Hematopoietic multipotent progenitor cell treated with erythropoietin and hydrocortisone succinate and interleukin-3 and kit ligand, for 15 days (in vitro differentiated cells): ENCODE data around the gene MTMR12.
A peak's percentile ranks its signal among the peaks of the same experiment; 100 is the strongest.

ENCODE experiments used
- DNase-seq: peaks from one replicate; pipeline ENCODE4 v3.0.0-alpha.2; 2015; ENCODE audit warnings: low spot score

MTMR12 gene, protein sequence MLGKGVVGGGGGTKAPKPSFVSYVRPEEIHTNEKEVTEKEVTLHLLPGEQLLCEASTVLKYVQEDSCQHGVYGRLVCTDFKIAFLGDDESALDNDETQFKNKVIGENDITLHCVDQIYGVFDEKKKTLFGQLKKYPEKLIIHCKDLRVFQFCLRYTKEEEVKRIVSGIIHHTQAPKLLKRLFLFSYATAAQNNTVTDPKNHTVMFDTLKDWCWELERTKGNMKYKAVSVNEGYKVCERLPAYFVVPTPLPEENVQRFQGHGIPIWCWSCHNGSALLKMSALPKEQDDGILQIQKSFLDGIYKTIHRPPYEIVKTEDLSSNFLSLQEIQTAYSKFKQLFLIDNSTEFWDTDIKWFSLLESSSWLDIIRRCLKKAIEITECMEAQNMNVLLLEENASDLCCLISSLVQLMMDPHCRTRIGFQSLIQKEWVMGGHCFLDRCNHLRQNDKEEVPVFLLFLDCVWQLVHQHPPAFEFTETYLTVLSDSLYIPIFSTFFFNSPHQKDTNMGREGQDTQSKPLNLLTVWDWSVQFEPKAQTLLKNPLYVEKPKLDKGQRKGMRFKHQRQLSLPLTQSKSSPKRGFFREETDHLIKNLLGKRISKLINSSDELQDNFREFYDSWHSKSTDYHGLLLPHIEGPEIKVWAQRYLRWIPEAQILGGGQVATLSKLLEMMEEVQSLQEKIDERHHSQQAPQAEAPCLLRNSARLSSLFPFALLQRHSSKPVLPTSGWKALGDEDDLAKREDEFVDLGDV

GRCh38 chr5:32312595-32313332 lies at the start of gene MTMR12:
Gene MTMR12 (minus strand): TSS chr5:32312939. CDS start chr5:32312838, 101 bp downstream.
- peak; percentile 99 for DNase-seq

GRCh38 chr5:32362527-32362926 lies 49.8 kb upstream of the MTMR12 start:
- no peak for DNase-seq

GRCh38 chr5:32360906-32361305 lies 48.2 kb upstream of the MTMR12 start:
- DNase-seq: no peak

DNA sequence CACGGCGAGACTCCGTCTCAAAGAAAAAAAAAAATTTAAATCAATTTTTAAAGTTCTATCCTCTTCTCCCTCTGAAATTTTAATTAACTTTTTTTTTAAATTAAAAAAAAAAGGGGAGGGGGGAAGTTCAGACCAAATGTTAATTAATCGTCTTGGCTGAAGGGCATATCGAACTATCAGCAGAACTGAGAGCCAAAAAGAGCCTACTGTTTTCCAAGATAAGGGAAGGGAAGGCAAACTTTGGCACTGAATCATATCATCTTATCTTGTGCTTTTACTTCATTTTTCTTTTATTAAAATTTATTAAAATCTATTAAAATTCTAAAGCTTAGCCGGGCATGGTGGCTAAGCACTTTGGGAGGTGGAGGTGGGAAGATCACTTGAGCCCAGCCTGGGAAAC lies 45.9 kb upstream of the MTMR12 start:
- DNase-seq: peak; percentile 31

DNA sequence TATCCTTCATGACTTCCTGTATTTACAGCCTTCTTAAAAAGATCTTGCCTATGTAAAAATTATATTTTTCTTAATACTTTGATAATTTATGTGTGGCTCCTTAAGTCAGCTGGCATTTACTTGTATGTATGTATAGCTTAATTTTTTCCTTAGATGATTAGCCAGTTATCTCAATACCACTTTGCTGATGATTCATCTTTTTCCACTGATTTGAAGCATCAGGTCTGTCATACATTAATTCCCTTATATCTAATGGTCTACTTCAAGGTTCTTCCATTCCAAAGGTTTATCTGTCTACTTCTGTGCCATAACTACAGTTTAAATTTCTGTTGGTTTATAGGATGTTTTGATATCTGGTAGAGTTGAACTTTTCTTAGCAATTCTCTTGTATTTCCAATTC lies 44.9 kb upstream of the MTMR12 start:
- no peak for DNase-seq

GRCh38 chr5:32355686-32356085 lies 42.9 kb upstream of the MTMR12 start:
- DNase-seq: no peak

- no peak for DNase-seq
These were observed 40.7 kb upstream of the MTMR12 start for GRCh38 chr5:32353420-32353819.

DNA sequence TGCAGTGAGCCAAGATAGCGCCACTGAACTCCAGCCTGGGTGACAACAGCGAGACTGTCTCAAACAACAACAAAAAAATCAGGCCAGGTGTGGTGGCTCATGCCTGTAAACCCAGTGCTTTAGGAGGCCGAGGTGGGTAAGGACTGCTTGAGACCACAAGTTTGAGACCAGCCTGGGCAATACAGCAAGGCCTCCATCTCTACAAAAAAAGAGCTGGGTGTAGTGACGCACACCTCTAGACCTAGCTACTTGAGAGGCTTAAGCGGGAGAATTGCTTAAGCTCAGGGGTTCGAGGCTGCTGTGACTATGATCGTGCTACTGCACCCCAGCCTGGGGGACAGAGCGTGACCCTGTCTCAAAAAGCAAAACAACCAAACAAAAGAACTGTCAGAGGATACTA lies 39.9 kb upstream of the MTMR12 start:
- DNase-seq: no peak

GRCh38 chr5:32346869-32347268 lies 34.1 kb upstream of the MTMR12 start:
- DNase-seq: no peak

DNA sequence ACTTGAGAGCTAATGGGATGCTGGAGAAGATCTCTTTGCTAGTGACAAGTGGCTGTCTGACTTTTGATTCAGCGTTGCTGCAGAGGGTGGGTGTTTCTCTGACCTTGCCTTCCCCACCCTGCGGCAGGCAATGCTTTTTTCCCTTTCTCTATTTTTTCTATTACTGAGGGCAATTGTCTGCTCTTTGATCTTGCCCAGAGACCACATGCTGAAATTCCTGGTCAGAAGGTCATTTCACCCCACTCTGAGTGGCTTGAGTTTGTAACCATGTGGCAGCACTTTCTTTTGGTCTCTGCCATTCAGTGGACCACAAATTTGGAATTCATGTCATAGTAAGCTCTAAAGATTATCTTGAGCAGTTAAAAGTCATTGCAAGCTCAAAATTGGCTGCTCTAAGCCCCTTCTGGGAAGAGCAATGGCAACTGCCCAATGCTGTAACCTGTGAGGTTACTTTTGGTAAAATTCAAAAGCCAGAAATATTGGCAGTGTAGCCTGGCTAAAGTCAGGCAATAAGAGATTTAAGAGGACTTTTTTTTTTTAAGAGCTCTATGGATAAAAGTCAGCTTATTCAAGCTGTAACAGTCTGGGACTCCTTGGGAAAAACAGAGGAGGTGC lies 30.4 kb upstream of the MTMR12 start:
- DNase-seq: no peak

DNA sequence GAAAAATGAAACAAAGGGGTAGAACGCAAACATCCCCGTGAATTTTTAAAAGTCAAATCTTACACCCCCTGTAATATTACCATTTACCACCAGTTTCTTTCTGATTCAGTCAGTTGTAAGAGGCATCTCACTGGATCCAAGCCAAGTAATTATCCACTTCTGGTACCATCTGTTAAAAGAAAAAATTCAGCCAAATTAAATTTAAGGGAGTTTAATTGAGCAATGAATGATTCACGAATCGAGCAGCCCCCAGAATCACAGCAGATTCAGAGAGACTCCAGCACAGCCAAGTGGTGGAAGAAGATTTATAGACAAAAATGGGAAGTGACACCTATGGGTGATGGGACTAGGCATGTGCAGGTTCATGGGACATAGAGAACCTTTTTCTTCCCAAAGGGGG lies 29.9 kb upstream of the MTMR12 start:
- DNase-seq: no peak

DNA sequence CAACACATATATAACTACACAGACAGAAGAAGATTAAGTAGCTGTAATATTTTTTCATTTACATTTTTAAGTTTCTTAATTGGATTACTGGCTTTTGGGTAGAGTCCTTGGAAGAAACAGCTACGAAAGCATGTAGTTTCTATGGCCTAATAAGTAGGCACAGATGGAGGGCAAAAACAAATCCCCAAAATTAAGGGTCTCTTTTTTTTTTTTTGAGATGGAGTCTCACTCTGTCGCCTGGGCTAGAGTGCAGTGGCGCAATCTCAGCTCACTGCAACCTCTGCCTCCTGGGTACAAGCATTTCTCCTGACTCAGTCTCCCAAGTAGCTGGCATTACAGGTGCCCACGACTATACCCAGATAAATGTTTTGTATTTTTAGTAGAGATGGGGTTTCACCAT lies 27.1 kb upstream of the MTMR12 start:
- DNase-seq: no peak

DNA sequence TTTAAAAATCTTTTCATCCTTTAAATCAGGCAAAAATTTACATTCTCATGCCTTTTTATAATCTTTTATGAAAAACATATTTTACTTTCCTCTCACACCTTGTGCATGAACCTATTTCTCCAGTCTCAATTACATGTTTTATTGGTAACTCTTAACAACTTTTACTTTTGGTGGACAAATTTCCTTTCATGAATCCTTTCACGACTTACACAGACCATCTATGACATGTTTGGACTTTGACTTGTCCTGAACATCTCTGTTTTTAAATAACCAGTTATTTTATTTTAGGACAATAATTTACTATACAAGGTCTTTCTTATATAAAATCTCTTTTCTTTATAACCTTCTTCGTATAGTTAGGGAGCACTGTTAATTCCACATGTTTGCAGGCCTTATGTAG lies 26.5 kb upstream of the MTMR12 start:
- DNase-seq: no peak

GRCh38 chr5:32332966-32333365 lies 20.2 kb upstream of the MTMR12 start:
- no peak for DNase-seq

DNA sequence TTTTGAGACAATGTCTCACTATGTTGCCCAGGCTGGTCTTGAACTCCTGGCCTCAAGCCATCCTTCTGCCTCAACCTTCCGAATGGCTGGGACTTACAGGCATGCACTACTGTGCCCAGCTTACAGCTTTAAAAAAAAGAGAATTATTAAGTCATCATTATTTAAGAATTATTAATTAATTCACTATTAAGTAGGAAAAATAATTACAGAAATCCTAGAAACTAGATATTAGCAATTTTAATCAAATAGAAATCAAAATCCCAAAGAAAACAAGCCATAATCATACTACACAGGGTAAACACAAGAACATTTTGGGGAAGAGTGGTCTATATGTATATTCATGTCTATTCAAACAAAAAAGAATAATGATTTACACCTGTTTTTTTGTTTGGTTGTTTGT lies 19.6 kb upstream of the MTMR12 start:
- no peak for DNase-seq

DNA sequence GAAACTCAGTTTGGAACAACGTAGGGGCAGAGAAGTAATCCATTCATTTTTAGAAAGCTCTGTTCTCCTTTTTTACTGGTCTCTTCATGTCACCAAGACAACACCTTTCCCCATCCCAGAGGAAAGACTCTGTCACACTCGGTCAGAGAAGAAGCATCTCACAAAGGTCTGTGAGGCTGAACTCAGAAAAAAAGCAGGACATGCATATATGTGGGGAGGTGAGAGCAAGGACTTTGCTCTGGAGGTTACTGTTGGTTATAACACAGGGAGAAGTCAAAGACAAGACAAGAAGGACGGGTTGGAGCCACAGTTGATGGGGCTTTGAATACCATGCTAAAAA lies 19.2 kb upstream of the MTMR12 start:
- DNase-seq: no peak

GRCh38 chr5:32331217-32331934 lies 18.6 kb upstream of the MTMR12 start:
- DNase-seq: no peak

GRCh38 chr5:32330126-32330971 lies 17.6 kb upstream of the MTMR12 start:
- DNase-seq: no peak

DNA sequence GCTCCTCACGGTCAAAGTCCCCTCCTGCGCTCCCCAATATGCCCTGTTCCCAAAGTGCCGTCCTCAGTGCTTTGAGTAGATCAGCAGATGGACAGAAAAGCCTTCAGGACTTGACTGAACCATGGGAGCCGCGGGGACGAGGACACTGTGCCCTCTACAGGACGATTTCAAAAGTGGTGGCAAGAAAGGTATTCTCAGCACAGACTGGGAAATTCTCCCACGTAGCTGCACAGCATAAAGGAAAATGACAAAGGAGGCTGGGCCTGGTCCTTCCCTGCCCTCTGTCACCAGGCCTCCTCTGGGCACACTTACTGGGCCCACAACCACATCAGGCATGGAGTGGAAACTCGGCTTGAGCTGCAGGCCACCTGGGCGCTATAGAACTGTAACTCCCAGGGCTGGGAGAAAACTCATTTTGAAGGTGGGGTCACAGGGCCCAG lies 16.7 kb upstream of the MTMR12 start:
- DNase-seq: peak; percentile 66

DNA sequence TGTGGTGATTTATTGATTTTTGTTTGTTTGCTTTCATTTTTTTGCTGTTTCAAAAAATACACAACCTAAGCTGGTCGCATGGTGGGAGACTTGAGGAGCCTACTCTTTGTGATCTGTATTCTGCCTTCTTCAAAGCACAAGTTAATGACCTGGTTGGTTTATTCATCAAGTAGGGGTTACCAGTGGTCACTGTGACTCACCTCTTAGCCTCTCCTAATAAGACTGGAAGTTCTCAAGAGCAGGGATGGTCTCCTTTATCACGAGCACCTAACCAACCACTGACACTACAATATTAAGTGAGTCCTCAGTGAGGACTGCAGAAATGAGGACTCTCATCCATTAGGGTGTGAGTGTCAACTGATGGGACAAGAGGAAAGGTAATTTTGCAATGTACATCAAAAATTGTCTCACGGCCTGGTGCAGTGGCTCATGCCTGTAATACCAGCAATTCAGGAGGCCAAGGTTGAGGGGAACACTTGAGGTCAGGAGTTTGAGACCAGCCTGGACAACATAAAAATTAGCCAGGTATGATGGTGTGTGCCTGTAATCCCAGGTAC lies 13.6 kb upstream of the MTMR12 start:
- no peak for DNase-seq
